HS-27A (cell line): ENCODE measurements around the gene TRIM68.

Experiments used
- DNase-seq: peaks from one replicate; pipeline ENCODE4 v3.0.0-alpha.2; 2012; ENCODE audit warnings: low read depth, missing footprints

TRIM68 gene

DNA sequence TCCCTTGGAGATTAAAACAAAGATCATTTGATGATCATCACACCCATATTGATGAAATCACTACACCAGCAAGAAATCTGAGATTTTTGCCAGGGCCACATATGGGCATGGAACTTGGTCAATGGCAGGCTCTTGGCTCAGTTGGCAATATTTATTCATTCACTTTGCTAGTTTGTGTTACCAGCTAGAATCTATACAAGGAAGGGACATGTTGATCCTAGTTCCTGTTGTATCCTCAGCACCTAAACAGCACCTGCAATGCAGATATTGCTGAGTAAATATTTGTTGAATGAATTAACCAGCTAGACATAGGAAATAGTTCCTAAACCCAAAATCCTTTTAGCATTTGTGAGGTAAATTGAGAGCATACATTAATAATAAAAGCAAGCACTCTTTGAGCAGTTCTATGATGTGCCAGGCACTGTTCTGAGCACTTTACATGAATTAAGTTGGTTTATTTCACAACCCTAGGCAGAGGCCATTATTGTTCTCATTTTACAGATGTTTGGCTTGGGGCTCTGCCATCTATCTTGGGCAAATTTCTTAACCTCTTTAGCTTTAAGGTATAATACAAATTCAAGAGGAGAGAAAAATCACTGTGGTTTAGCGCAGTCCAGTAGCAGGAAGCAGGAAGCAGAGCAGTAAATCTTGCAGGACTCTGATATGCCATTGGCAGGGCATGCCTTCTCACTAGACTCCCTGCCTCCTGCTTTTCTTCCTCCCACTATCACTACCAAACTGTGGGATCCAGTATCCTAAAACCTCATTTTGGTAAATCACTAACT is 1.6 kb downstream of the TRIM68 start:
- DNase-seq: no peak

DNA sequence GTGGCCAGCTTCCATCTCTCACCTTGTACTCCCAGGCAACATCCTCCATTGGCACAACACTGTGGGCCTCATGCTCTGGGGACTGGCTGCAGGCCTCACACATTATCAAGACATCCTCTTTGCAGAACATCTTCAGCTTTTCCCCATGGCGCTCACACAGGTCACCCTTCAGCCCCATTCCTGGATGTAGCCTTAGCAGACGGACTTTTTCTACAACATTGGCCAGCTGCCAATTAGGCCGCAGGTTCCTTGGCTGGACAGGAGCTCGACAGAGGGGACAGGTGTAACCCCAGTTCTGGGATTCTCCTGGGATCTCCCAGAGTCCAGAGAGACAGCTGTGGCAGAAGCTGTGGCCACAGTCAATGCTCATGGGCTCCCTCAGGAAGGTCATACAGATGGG is 3.0 kb downstream of the TRIM68 start:
- DNase-seq: no peak

DNA sequence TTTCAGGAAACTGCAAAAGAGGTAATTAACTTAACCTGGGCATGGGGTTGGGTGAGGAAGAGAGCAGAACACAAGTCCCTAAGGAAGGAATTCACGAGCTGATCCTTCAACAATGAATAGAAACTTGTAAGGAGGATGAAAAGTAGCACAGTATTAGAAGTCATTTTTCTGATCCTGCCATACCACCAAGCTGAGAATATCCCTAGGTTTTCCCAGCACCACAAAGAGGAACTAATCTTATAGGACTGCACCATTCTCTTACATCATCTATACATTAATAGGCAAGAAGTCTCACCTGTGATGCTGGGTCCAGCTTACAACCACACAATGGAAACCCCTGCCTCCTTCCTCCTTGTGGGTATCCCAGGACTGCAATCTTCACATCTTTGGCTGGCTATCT is 14.3 kb downstream of the TRIM68 start, which contains the start of gene OR52I1:
OR52I1 (plus strand) TSS at position 301 of the 400 bp plus-strand sequence; CDS start at position 301, 0 bp downstream.
- DNase-seq: no peak

- DNase-seq: no peak
These were observed 19.0 kb downstream of the TRIM68 start for GRCh38 chr11:4589017-4589416.

DNA sequence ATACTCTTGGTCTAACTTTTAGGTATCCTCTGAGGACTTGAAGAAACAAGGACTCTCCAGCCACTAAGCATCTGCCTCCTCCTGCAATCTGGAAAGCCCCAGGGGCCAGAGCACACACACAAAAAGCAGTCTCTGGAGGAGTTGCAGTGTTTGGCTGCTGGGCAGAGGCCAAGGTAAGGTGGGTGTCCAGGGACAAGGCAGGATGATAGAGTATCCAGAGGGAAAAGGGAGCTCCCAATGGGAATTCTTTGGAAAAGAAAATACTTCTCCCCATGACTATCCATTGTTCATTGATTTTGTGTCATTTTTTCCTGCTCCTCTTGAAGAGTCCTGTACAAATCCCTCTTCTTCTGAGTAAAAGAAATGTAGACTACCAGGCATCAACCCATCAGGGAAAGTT is 26.6 kb downstream of the TRIM68 start, which contains the start of gene OR52I2:
OR52I2 (plus strand) TSS at position 301 of the 400 bp plus-strand sequence.
- DNase-seq: no peak

DNA sequence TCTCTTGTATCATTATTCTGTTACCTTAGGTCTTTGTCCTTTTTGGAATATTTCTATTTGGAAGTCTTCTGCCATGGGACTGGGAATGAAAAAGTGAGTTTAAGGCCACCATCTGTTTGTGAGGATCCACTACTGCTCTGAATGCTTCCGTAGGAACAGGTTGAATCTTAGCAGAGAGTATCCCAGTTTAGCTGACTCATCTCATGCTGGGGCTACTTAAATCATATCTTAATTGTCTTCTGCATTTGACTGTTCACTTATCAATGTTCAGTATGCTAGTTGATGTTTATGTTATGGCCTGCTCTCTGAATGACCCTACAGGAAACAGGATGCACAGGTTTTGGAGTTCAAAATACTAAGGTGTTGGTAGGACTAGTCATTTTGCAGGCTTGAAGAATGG is 27.9 kb downstream of the TRIM68 start:
- DNase-seq: no peak

DNA sequence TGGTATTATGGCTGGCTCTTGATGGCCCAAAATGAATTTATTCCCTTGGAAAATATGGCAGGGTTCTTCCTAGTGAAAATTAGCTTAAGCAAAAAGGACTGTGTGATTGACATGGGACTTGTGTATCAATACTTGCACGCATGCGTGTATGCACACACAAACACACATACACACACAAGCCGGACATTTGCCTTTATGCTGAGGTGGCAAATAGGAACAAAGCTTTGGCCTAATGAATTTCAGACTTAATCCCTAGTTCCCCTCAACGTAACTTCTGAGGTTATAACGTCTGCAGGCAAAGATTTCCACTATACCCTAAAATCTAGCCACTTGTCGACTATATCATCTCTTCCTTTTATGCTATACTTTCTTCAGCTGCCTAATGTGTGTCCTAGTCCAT is 29.4 kb downstream of the TRIM68 start:
- no peak for DNase-seq

DNA sequence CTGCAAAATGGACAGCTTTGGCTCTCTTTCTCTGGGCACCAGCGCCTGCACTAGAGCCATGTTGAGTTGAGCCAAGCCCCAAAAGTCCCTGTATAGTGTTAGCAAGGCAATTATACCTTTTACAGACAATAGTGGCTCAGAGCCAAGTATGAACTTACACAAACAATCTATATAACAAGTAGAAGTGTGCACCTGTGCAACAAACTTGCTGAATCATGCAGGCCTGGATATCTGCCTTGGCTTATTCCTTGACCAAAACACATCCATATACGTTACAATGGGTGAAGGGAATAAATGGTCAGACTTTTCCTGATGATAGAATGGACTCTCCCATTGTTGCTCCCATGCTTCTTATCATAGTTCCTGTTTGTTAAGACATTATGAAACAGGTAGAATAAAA is 30.3 kb downstream of the TRIM68 start:
- no peak for DNase-seq

DNA sequence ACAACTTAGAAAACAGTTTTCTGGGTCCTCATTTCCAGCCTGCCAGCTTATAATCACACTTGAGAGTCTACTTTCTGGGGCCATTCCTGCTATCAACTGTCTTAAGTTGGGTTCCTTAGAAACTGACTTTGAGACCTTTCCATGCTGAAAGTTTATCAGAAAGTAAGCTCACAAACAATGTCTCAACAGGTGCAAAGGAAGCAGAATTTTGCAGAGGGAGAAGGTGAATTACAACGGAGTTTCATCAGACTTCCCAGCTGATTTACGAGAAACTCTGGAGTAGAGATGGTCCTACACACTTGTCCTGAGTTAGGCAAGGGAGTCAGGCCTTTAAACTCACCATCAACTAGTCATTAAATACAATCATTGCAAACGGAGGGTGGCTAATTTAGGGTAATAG is 31.2 kb downstream of the TRIM68 start:
- no peak for DNase-seq

DNA sequence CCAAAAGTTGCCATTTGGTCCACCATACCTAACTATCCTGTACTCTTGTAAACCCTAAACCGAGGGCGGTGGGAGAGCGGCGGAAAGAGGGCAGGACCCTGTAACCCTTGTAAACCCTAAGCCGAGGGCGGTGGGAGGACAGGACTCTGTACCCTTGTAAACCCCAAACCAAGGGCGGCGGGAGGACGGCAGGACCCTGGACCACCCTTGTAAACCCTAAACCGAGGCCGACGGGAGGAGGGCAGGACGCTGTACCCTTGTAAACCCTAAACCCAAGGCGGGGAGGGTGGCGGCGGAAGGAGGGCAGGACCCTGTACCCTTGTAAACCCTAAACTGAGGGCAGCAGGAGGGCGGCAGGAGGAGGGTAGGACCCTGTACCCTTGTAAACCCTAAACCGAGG is 39.0 kb downstream of the TRIM68 start:
- DNase-seq: no peak

- DNase-seq: no peak
These were observed 42.7 kb downstream of the TRIM68 start for GRCh38 chr11:4565371-4565770.

DNA sequence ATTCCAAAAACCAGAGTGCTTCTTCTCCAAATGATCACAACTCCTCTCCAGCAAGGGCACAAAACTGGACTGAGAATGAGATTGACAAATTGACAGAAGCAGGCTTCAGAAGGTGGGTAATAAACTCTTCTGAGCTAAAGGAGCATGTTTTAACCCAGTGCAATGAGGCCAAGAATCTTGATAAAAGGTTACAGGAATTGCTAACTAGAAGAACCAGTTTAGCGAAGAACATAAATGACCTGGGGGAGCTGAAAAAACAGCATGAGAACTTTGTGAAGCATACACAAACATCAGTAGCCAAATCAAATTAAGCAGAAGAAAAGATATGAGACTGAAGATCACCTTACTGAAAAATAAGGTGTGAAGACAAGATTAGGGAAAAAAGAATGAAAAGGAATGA is 47.6 kb downstream of the TRIM68 start:
- no peak for DNase-seq

GRCh38 chr11:4559527-4560440 is 48.2 kb downstream of the TRIM68 start:
- DNase-seq: no peak

DNA sequence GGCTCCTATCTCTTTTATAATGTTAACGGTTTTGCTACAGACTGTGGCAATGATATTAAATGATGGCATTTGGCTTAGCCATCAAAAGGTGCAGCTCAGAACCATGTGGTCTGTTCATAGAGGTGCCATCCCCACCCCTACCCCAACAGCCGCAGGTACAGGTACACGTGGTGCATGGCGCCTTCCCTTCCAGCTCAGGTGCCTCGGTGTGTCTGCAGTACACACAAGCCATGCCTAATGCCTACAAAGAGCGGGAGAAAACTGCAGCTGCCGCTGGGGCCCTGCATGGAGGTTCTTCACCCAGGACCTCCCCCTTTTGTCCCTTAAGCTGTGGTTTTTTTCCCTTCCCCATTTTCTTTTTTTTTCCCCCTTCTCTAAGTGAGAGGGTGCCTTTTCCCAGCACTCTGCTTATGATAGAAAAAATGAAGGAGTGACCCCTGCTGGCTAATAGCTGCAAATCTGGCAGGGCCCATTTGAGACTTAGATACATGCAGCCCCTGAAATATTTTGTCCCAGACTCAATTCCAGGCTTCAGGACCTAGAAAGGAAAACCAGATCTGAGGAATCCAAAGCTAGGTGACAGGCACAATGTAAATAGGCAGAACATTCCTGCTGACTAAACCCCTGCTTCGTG is 56.6 kb downstream of the TRIM68 start:
- DNase-seq: no peak
